Erythroblast (primary cell): ENCODE measurements around the gene NFU1.

Experiments
- DNase-seq, 2 experiments: peaks; one replicate each; lab custom pipeline; 2025; lab: John Stamatoyannopoulos, UW
- GATA1 ChIP-seq: IDR thresholded peaks from 2 replicates; pipeline ENCODE4 v1.6.1; 2011; ENCODE audit warnings: low read depth, mild to moderate bottlenecking, control low read depth, low read length, moderate library complexity
- POLR2A ChIP-seq: IDR thresholded peaks from 2 replicates; pipeline ENCODE4 v1.6.1; 2011; ENCODE audit warnings: mild to moderate bottlenecking, low read length

Gene NFU1

DNA sequence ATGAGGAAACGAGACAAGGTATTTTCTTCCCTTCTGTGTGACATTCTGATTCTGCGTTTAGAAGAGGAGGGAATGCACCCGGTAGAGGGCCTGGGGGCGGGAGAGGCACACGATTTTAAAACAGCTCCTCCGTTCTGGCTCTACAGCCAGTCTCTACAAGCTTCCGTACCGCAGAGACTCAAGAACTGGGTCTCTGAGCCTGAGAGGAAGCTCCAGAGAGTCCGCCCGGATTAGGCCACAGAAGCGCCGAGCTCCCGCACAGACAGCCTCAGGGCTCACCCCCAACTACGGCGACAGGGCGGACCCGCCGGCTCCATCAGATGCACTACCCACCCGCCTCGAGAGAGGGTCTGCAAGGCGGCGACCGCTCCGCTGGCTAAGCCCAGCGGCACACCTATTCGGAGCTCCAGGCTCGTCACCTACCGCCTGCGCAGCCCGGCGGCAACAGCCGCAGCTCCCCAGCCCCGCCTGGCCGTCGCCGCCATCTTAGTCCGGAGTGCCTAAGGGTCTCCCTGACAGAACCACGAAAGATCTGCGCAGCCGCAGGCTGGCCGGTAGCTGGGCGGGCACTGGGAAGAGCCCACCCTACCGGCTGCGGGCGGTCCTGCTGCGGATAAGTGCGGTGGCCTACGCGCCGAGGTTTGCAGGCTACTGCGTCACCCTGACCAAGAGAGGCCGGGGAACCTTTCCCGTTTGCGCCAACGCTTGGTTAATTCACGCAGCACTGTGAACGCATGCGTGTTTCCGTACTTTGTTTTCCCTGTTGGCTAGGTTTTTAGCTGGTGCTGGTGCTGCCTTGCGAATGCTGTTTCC is at the start of gene NFU1:
Gene NFU1, minus strand, starts transcription at position 498 of the 813 bp plus-strand sequence. Its CDS starts 13 bp downstream, at position 485.
- DNase-seq: peak; percentile 96 to 98
- TF ChIP-seq POLR2A: peak; percentile 92
- no peak for TF ChIP-seq GATA1

DNA sequence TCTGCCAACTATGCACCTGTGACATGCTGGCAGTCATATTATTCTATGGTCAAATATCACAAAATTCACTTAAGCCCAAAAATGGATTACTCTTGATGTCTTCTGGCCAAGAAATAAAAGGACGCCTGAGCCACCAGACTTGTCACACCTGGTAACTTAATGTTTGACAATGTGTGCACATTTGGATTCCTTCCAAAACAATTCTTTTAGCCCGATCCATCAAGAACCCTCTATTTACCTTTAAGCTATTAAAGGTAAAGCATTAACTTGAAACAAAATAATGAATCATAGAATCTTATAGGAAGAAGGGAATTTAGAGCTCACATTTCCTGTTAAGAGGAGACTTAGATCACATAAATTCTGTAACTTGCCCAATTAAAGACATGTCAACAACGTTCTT is 46.5 kb upstream of the NFU1 start:
- TF ChIP-seq POLR2A: no peak
- no peak for TF ChIP-seq GATA1
- no peak for DNase-seq

DNA sequence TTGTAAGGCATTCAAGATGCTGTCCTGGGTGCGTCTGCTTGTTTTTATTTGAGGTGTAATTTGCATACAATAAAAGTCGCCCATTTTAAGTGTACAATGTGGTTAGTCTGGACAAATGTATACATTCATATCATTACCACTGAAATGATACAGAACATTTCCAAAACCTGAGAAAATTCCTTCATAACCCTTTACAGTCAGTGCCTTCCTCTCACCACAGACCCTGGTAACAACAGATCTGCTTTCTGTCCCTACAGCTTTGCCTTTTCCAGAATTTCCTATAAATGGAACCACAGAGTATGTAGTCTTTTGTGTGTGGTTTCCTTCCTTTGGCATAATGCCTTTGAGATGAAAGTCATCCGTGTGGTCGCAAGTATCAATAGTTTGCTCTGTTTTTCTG is 45.8 kb upstream of the NFU1 start:
- TF ChIP-seq GATA1 (no peak), POLR2A (no peak)
- no peak for DNase-seq

DNA sequence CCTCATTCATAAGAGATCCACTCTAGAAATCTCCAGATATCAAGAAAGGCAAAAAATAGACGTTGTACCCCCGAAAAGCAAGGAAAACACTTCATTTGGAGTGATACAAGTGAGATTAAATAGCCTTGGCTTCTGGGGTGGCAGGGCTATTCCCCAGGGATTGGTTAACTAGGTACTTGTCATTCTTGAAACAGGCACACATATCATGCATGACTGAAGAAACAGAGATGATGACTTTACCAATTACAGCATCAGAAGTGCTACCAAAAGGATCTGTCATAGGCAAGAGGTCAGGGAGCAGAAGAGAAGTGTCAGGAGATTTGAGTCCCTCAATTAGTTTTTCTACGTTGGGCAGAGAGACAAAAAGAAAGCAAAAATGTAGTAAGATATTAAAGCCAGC is 45.2 kb upstream of the NFU1 start:
- TF ChIP-seq GATA1 (no peak), POLR2A (no peak)
- DNase-seq: no peak

DNA sequence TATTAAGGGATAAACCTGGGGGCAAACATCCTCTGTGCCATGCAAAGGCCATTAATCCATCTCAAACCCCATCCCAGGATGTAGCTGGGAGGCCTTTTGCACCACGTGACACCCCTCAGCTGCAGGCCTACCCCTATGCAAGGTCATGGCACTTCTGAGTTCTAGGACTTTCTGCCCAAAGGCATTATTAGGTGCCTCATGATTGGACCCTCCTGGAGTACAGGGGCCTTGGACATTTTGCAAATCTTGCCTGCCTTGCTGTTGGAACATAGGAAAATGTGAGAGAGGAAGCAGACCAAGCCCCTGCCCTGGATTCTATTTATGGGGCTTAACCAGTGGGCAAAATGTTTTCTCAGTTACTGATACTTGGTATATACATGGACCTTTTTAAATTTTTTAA is 44.2 kb upstream of the NFU1 start:
- TF ChIP-seq GATA1: no peak
- no peak for TF ChIP-seq POLR2A
- DNase-seq: no peak

DNA sequence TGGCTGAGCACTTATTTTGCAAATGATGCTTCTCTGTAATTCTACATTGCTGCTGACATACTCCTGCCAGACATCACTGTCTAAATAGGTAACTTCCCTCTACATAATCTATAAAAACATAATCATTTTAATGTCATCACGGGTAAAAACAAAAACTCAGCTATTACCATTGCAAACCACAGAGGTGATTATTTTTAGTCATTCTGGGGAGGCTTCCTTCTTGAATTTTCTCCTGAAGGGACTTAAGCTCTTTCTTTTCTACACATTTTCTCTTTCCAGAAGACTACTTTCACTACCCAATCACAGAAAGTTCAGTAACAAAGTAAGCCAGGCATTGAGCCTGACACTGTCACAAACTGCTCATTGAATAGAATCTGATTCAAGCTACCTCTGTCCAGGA is 40.4 kb upstream of the NFU1 start:
- DNase-seq: no peak
- TF ChIP-seq GATA1 (no peak), POLR2A (no peak)

DNA sequence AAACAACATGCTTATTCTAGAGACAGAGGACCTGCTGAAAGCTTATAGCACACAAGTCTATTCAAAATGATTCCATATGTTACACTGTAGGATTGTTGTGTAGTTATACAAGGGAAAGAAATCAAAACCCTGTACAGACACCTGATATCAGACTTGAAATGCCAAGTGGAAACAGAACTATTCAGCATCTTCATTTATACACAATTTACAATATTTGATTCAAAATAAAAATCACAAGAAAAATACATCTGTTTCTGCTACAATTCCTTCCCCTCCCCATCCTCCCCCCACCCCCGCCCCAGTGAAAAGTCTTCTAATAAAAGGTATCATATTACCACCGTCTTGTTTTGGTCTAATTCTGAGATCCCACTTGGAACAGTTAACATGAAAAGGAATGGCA is 37.5 kb upstream of the NFU1 start:
- DNase-seq: no peak
- TF ChIP-seq GATA1 (no peak), POLR2A (no peak)

DNA sequence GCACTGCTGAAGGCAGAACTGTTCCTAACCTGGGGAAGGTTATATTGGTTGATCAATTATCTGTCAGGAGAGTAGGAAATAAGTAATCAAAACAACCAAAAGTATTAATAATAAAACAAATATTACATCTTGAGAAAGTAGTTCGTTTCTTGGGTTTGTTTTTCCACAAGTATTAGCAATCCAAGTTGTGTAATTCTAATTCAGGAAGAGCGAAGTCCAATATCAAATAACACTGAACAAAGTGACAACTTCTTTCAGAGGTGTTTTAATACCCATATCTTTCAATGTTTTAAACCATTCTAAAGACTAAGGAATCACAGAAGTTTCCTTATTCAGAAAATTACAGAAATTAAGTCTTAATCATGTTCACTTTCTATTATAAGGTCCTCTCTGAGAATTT is 34.6 kb upstream of the NFU1 start:
- no peak for TF ChIP-seq POLR2A
- TF ChIP-seq GATA1: no peak
- no peak for DNase-seq

DNA sequence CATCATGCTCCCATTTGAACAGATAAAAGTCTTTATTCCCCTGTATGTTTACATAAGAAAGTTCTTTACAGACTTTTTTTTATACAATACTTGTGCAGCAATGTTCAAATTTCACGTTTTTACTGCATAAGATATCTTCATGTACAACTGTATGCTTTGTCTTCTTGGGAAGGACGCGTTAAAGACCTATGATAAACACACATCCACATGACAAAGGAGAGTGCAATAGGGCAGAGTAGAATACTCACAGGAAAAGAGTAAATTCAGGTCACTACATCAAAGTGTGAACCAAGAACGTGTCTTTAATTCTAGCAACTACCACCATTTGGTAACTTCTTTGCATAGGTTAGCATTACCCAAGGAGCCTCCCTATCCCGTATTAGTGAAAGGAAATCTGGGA is 33.7 kb upstream of the NFU1 start:
- no peak for TF ChIP-seq POLR2A
- no peak for TF ChIP-seq GATA1
- no peak for DNase-seq

DNA sequence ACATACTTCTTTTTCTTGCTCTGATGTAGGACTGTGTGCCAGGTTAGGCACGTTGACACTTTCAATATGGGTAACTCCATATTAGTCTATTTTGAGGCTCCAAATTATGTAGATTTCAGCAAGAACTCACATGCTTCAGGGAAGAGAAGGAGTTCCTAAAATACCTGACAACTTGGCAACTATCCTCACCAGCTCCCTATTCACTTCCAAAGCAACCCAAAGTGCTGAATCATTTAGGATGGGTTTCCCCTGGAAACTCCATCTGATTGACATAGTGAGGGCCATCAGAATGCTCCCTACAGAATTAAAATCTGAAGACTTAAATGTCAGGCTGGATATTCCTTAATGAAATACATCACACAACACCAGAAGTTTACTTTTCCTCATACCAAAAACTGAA is 32.5 kb upstream of the NFU1 start:
- TF ChIP-seq GATA1: no peak
- TF ChIP-seq POLR2A: no peak
- no peak for DNase-seq

DNA sequence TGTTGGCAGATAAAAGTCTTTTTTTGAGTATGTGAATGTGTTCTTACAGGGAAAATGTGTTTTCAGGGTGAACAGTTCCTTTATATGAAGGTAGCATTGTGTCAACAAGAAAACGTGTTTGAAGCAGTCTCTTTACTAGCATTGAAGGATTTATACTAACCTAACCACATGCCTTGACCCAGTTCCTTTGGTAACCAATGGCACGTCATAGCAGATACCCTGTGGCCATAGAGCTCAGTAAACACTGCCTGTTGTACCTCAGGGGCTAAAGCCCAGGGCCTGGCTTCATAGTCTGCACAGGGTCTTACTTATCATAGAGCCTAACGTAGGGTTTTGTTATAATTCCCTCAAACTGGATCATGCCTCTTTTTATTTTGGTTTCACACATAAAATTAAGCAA is 32.1 kb upstream of the NFU1 start:
- TF ChIP-seq GATA1 (no peak), POLR2A (no peak)
- no peak for DNase-seq

DNA sequence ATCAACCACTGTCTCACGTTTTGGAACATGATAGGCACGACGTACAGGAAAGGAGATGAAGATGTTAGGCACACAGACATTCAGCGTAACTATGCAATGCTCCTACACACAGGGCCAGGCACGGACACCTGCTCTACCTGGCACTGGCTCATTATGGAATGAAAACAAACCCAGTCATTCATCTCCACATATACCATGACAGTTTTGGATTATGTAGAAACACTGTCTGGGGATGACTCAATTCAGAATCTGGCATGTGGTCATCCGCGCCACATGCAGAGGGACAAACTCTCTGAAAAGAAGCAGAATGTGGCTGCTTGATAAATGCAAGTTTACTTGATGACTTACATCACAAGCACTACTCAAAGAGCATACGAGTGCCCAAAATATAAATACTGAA is 29.5 kb upstream of the NFU1 start:
- no peak for DNase-seq

DNA sequence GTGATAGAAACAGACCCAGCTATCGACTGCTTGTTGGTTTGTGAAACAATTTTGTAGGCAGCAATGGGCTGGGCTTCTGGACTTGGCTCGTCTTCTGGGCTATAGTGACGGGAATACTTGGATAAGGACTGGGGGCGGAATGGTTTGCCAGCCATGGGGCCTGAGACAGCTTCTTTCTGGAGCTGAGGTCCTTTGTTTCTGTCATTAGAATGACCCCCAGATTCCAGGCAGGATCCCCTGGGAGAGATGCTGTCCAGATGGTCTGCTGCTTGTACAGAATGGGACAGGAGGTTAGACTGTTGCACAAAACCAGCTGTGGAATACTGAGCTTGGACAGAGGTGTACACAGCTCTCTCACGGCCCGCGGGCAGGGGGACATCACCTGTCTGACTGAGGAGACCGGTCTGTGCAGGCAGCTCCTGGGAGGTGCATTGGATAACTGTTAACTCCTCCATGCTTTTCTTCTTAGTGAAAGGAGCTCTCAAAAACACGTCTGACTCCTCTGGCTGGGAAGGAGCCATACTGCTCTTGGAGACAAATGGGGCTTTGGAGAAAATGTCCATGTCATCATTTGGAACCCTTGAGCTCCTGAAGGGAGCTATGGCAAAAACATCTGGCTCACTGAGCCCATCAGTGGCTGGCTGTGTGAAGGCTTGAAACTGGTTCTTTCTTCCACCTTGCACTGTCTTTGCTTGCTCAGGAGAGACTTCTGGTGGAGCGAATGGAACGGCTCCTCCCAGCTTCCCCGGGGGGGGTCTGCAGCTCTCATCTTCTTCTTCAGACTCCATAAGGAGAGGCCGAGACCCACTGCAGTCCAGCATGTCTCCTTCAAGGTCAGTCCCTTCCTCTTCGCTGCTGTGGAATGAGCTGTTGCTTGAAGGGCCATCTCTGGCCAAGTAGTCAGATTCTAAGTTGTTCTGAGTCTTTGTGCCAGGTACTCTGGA is 28.6 kb upstream of the NFU1 start:
- no peak for TF ChIP-seq POLR2A
- no peak for TF ChIP-seq GATA1
- no peak for DNase-seq

More for the DNA sequence above, 29.5 kb upstream of the NFU1 start:
- TF ChIP-seq POLR2A: no peak
- no peak for TF ChIP-seq GATA1

DNA sequence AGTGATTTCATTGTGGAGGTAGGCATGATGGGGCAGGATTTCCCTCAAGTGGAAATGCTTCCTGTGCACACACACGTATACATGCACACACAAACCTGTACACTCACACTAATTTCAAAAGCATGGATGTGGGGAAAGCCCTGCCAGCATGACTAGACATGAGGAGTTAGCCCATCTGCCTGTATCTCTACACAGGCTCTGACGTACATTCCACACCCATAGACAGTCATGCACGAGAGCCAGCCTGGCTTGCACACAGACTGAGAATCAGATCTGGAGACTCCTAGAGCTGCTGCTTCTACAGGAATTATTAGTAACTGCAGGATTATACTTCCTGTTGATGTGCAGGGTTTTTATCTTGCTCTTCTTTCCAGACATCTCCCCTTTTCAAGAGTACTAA is 27.3 kb upstream of the NFU1 start:
- DNase-seq: peak; percentile 38 to 63
- TF ChIP-seq POLR2A (no peak), GATA1 (no peak)
